AG10803 (cell line): ENCODE data around the gene DEK.
"Not testable (repeated sequence)": the region's sequence is repeated elsewhere in the genome, so short reads cannot be mapped to it uniquely, and the experiment has no call there.

Experiments
- DNase-seq: peaks from one replicate; pipeline ENCODE4 v3.0.0; 2010; ENCODE audit warnings: low read depth
- H3K4me3 ChIP-seq: 2 replicates; pipeline ENCODE4 v1.5.1; 2011; ENCODE audit warnings: mild to moderate bottlenecking, low read length, control low read depth
- CTCF ChIP-seq: conservative IDR thresholded peaks from 2 replicates; pipeline ENCODE4 v1.5.1; 2011; ENCODE audit warnings: mild to moderate bottlenecking, low read length, control low read depth, inconsistent platforms

The DEK gene

GRCh38 chr6:18211338-18211737 is 53.0 kb downstream of the DEK start:
- H3K4me3 ChIP-seq: no peak overlapping the region
- no peak for TF ChIP-seq CTCF
- no peak for DNase-seq

GRCh38 chr6:18210707-18211106 is 53.6 kb downstream of the DEK start:
- TF ChIP-seq CTCF: no peak
- no peak overlapping the region for H3K4me3 ChIP-seq
- DNase-seq: no peak

GRCh38 chr6:18209539-18210197 is 54.7 kb downstream of the DEK start:
- no peak for TF ChIP-seq CTCF
- no peak overlapping the region for H3K4me3 ChIP-seq
- no peak for DNase-seq

- H3K4me3 ChIP-seq, DNase-seq: not testable (repeated sequence)
Observed at GRCh38 chr6:18208778-18209177, 55.6 kb downstream of the DEK start.

- DNase-seq: no peak
- no peak overlapping the region for H3K4me3 ChIP-seq
- TF ChIP-seq CTCF: no peak
Observed at GRCh38 chr6:18207949-18208348, 56.4 kb downstream of the DEK start.

GRCh38 chr6:18207438-18207837 is 56.9 kb downstream of the DEK start:
- no peak for DNase-seq
- no peak for TF ChIP-seq CTCF
- no peak overlapping the region for H3K4me3 ChIP-seq

GRCh38 chr6:18206591-18206990 is 57.7 kb downstream of the DEK start:
- no peak for DNase-seq
- TF ChIP-seq CTCF: no peak

GRCh38 chr6:18204691-18205090 is 59.6 kb downstream of the DEK start:
- no peak for TF ChIP-seq CTCF
- H3K4me3 ChIP-seq: no peak overlapping the region
- DNase-seq: no peak

More at GRCh38 chr6:18206591-18206990, 57.7 kb downstream of the DEK start:
- no peak overlapping the region for H3K4me3 ChIP-seq
